ENCODE data around the gene TSBP1. TPM values are rescaled to one million over a fixed set of nuclear protein-coding genes. Genes with fewer than 3 reads are reported as not detected.
"Not testable (repeated sequence)": the region's sequence is repeated elsewhere in the genome, so short reads cannot be mapped to it uniquely, and the experiment has no call there.

Gene TSBP1
- total RNA-seq, 1 experiment from 2014 or later = not detected

- Histone ChIP-seq H3K9ac (ENCODE audit: low read length) (no peak overlapping the region), H3K4me1 (ENCODE audit: control insufficient read depth in 1 of 2, insufficient read depth in 2 of 2, low read length in 2 of 2) (no peaks in the 10 kb centered on the region), H3K79me2 (ENCODE audit: insufficient read depth, low read length) (no peaks in the 10 kb centered on the region), H2AFZ (ENCODE audit: low read depth, low read length, poor library complexity, severe bottlenecking) (no peak overlapping the region), H3K4me2 (ENCODE audit: low read length) (no peak overlapping the region), H3K9me2 (ENCODE audit: insufficient read depth) (no peaks in the 10 kb centered on the region), H4K20me1 (ENCODE audit: insufficient read depth) (no peaks in the 10 kb centered on the region), H3K4me3 (replicated peaks in 1 of 2; ENCODE audit: low read depth in 1 of 2, low read length in 2 of 2) (no peak overlapping the region), H3K36me3 (ENCODE audit: control insufficient read depth in 1 of 2, insufficient read depth in 2 of 2, low read length in 2 of 2) (no peaks in the 10 kb centered on the region), H3K27me3 (ENCODE audit: insufficient read depth, low read length) (no peaks in the 10 kb centered on the region), H3K9me3 (ENCODE audit: control insufficient read depth in 1 of 2, insufficient read depth in 1 of 2, low read depth in 1 of 2, low read length in 2 of 2) (no peaks in the 10 kb centered on the region), H3K27ac (ENCODE audit: low read depth, low read length) (no peak overlapping the region)
- POLR2A ChIA-PET = no interaction called here
- CTCF ChIA-PET = no interaction called here
- no peak for TF ChIP-seq TCF7L2 (IDR thresholded peaks at IDR 0.05; ENCODE audit: borderline replicate concordance, extremely low read depth, insufficient read depth, insufficient read length)
- no peak for TF ChIP-seq FOSL1 (IDR thresholded peaks at IDR 0.05; ENCODE audit: low read depth)
- no peak for TF ChIP-seq ZFX (IDR thresholded peaks at IDR 0.05)
- no peak for TF ChIP-seq SIN3A (IDR thresholded peaks at IDR 0.05; ENCODE audit: low read depth)
- TF ChIP-seq ZNF274 (IDR thresholded peaks at IDR 0.05; ENCODE audit: low read depth, low read length) = no peak
- no peak for TF ChIP-seq EZH2 (IDR thresholded peaks at IDR 0.05)
- no peak for TF ChIP-seq POLR2AphosphoS5 (IDR thresholded peaks at IDR 0.05; ENCODE audit: low read depth, low read length)
- no peak for TF ChIP-seq MAX (IDR thresholded peaks at IDR 0.05)
- no peak for TF ChIP-seq SP1 (IDR thresholded peaks at IDR 0.05; ENCODE audit: low read depth)
- TF ChIP-seq EZH2phosphoT487 (IDR thresholded peaks at IDR 0.05; ENCODE audit: borderline replicate concordance) = no peak
- TF ChIP-seq ZBTB33 (IDR thresholded peaks at IDR 0.05; ENCODE audit: extremely low read depth, insufficient replicate concordance, low read length) = no peak
- no peak for TF ChIP-seq YY1 (IDR thresholded peaks at IDR 0.05; ENCODE audit: extremely low read depth, insufficient replicate concordance, low read depth, low read length)
- no peak for TF ChIP-seq ATF3 (IDR thresholded peaks at IDR 0.05)
- TF ChIP-seq JUND (IDR thresholded peaks at IDR 0.05) = no peak
- no peak for TF ChIP-seq ELF1 (IDR thresholded peaks at IDR 0.05; ENCODE audit: borderline replicate concordance, low read depth)
- no peak for TF ChIP-seq POLR2A (IDR thresholded peaks at IDR 0.05; ENCODE audit: borderline replicate concordance, extremely low read depth, insufficient read depth, insufficient read length)
- no peak for TF ChIP-seq SRF (IDR thresholded peaks at IDR 0.05; ENCODE audit: low read depth)
- TF ChIP-seq EGR1 (IDR thresholded peaks at IDR 0.05; ENCODE audit: low read depth) = no peak
- ATAC-seq = no peak
- RAD21 ChIA-PET (ENCODE audit: low non-redundant PET in 1 of 2, low total read pairs in 2 of 2, uncharacterized antibody in 2 of 2, unreplicated experiment in 2 of 2) = no interaction called here
- intact Hi-C loops (cut with micrococcal nuclease) = no loop called here
- no TSS peak for BruUV-seq (replicated peaks)
- no peak for DNase-seq (ENCODE audit: low read depth, low spot score)
Observed at GRCh38 chr6:32298632-32299336, 72.9 kb downstream of the TSBP1 start.

GRCh38 chr6:32294980-32295379 lies 76.7 kb downstream of the TSBP1 start:
- H3K27me3 ChIP-seq (ENCODE audit: insufficient read depth, low read length); H4K20me1 ChIP-seq (ENCODE audit: insufficient read depth); H3K79me2 ChIP-seq (ENCODE audit: insufficient read depth, low read length); H3K9ac ChIP-seq (ENCODE audit: low read length); intact Hi-C loops (cut with micrococcal nuclease); DNase-seq (ENCODE audit: low read depth, low spot score); H3K9me2 ChIP-seq (ENCODE audit: insufficient read depth); POLR2A ChIA-PET; H3K4me1 ChIP-seq (ENCODE audit: control insufficient read depth in 1 of 2, insufficient read depth in 2 of 2, low read length in 2 of 2); BruUV-seq (replicated peaks); H3K36me3 ChIP-seq (ENCODE audit: control insufficient read depth in 1 of 2, insufficient read depth in 2 of 2, low read length in 2 of 2); H2AFZ ChIP-seq (ENCODE audit: low read depth, low read length, poor library complexity, severe bottlenecking); H3K4me3 ChIP-seq (replicated peaks in 1 of 2; ENCODE audit: low read depth in 1 of 2, low read length in 2 of 2); RAD21 ChIA-PET (ENCODE audit: low non-redundant PET in 1 of 2, low total read pairs in 2 of 2, uncharacterized antibody in 2 of 2, unreplicated experiment in 2 of 2); H3K4me2 ChIP-seq (ENCODE audit: low read length); CTCF ChIA-PET; ATAC-seq; H3K9me3 ChIP-seq (ENCODE audit: control insufficient read depth in 1 of 2, insufficient read depth in 1 of 2, low read depth in 1 of 2, low read length in 2 of 2); H3K27ac ChIP-seq (ENCODE audit: low read depth, low read length): not testable (repeated sequence)

Data from HCT116 (cell line).